SK-N-MC (cell line): ENCODE data around the gene AOPEP.
"Not testable (repeated sequence)": the region's sequence is repeated elsewhere in the genome, so short reads cannot be mapped to it uniquely, and the experiment has no call there.

ENCODE experiments used
- DNase-seq: peaks from one replicate; pipeline ENCODE4 v3.0.0-alpha.2; 2011; ENCODE audit warnings: low read depth, low spot score
- H3K27ac ChIP-seq: fragments of 200-600 bp; sonication (generic); 2 replicates; pipeline ENCODE4 v1.5.1; 2016; ENCODE audit warnings: mixed run types
- H3K36me3 ChIP-seq: fragments of 200-600 bp; sonication (generic); 2 replicates; pipeline ENCODE4 v1.6.1; 2017; ENCODE audit warnings: antibody characterized with exemption, low read length, mixed read lengths; ENCODE audit not compliant: insufficient read depth
- H3K4me3 ChIP-seq: fragments of 200-600 bp; sonication (generic); 2 replicates; pipeline ENCODE4 v1.5.1; 2016
- H3K9ac ChIP-seq: fragments of 200-600 bp; sonication (generic); 2 replicates; pipeline ENCODE4 v1.8.0; 2017; ENCODE audit warnings: mixed run types, mixed read lengths; ENCODE audit not compliant: insufficient read length
- H3K9me3 ChIP-seq: fragments of 200-600 bp; sonication (generic); 2 replicates; pipeline ENCODE4 v1.6.1; 2017; ENCODE audit warnings: low read depth, mild to moderate bottlenecking, antibody characterized with exemption, low read length, moderate library complexity, mixed read lengths
- EZH2 ChIP-seq: fragments of 200-600 bp; sonication (generic); IDR thresholded peaks from one replicate; pipeline ENCODE4 v1.6.1; 2017; ENCODE audit warnings: antibody characterized with exemption
- FOXP2 ChIP-seq: optimal IDR thresholded peaks from 2 replicates; pipeline ENCODE3; 2011; ENCODE audit warnings: mild to moderate bottlenecking, moderate library complexity; ENCODE audit not compliant: insufficient read depth; ENCODE audit errors: extremely low read length, control extremely low read depth
- POLR2AphosphoS5 ChIP-seq: IDR thresholded peaks from 2 replicates; pipeline ENCODE4 v1.6.1; 2012; ENCODE audit warnings: mild to moderate bottlenecking, low read depth, low read length, borderline replicate concordance

The AOPEP gene

DNA sequence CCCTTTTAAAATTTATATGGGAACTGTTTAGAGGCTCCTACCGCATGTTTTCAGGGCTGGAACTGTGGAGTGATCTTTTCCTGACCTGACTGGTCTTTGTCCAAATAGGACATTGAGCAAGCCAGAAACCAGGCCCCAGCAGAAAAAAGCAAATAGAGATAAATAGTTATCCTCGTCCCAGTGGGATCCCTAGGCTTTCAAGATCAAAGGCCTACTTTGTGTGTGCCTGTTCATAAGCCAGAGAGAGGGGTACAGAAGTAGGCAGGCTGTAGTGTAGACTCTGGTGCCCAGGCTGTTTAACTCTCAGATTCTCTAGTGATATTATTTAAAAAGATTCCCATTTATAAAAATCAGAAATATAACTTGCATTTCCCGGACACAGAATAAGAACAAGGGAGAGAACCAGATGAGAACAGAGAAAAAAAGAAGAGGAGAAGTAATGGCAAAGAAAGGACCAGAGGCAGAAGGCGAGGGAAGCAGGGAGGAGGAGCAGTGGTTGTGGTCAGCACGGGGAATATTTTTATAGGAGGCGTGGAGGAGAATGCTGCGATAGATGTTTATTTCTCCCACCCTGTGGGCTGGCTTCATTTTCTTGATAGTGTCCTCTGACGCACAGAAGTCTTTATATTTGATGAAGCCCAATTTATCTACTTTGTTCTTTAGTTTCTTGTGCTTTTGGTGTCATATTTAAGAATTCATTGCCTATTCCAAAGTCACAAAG lies 101.2 kb downstream of the AOPEP start:
- no peaks in the 10 kb centered on the region for H3K9me3 ChIP-seq
- DNase-seq = no peak
- no peak overlapping the region for H3K4me3 ChIP-seq
- no peaks in the 10 kb centered on the region for H3K36me3 ChIP-seq
- no peak overlapping the region for H3K9ac ChIP-seq
- H3K27ac ChIP-seq = no peak overlapping the region
- TF ChIP-seq POLR2AphosphoS5 (no peak), FOXP2 (no peak)

DNA sequence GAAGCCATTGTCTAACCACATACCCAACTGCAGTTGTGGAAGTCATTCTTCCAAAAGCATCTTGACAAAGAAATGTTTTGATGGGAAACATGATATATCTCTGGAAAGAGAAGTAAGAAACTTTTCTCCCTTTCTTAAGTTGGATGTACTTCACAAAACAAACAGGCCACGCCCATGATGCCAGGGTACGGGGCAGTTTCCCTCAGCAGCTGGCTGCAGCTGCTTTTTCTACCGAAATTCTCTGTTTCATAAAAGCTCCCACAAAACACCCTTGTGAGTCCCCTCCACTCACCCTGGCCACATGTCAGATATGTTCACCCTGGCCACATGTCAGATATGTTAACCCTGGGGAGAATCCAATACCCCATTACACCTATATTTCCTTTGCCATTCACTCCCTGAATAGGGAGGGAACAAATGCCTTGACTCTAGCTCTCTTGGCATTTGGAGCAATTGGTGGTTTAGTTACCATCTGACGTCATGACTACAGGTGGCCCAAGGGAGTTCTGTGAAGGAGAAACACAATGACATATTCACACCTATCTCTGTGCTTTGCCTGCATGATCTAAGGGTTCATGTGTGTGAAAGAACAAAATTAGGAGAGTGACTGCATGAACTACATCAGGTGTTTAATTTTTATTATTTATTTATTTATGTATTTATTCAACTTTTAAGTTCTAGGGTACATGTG lies 103.0 kb downstream of the AOPEP start:
- no peak for DNase-seq

DNA sequence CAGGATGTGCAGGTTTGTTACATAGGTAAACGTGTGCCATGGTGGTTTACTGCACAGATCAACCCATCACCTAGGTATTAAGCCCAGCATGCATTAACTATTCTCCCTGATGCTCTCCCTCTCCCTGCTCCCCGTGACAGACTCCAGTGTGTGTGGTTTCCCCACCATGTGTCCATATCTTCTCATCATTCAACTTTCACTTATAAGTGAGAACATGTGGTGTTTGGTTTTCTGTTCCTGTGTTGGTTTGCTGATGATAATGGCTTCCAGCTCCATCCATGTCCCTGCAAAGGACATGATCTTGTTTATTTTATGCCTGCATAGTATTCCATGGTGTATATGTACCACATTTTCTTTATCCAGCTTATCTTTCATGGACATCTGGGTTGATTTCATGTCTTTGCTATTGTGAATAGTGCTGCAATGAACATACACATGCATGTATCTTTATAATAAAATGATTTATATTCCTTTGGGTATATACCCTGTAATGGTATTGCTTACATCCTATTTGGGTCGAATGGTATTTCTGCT lies 103.6 kb downstream of the AOPEP start:
- DNase-seq, H3K27ac ChIP-seq, H3K36me3 ChIP-seq, H3K9ac ChIP-seq, H3K4me3 ChIP-seq, H3K9me3 ChIP-seq: not testable (repeated sequence)

More for the DNA sequence above, 103.0 kb downstream of the AOPEP start:
- Histone ChIP-seq H3K4me3 (no peak overlapping the region), H3K9ac (no peak overlapping the region), H3K9me3 (no peaks in the 10 kb centered on the region), H3K36me3 (no peaks in the 10 kb centered on the region), H3K27ac (no peak overlapping the region)
- no peak for TF ChIP-seq POLR2AphosphoS5
- no peak for TF ChIP-seq FOXP2
- no peak for TF ChIP-seq EZH2

DNA sequence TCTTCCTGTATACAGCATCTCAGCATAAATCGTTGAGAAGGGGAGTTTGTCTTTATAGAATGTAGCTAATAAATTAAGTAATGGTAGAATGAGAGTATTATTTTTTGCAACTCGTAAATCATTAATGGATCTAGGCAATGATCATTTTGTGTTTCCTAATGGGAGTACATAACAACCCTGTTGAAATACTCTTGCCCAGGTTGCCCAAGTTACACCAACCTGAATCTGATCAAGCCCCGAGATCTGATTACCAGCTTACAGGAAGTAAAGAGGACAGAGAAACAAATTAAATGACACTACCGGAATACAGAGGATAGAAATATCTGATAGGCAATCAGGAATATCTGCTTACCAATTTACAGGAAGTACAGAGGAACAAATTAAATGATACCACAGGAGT lies 107.3 kb downstream of the AOPEP start:
- Histone ChIP-seq H3K9ac (no peak overlapping the region), H3K36me3 (no peaks in the 10 kb centered on the region), H3K27ac (no peak overlapping the region), H3K4me3 (no peak overlapping the region), H3K9me3 (no peaks in the 10 kb centered on the region; the same call in 1 of the 2 replicates)
- no peak for DNase-seq
- no peak for TF ChIP-seq EZH2
- no peak for TF ChIP-seq FOXP2
- TF ChIP-seq POLR2AphosphoS5 = no peak

DNA sequence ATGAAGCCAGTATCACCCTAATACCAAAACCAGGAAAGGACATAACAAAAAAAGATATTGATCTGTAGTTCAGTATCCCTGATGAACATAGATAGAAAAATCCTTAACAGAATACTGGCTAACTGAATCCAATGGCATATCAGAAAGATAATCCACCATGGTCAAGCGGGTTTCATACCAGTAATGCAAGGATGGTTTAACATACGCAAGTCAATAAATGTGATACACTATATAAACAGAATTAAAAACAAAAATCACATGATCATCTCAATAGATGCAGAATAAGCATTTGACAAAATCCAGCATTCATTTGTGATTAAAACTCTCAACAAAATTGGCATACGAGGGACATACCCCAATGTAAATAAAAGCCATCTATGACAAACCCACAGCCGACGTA lies 110.9 kb downstream of the AOPEP start:
- TF ChIP-seq EZH2 (no peak), FOXP2 (no peak), POLR2AphosphoS5 (no peak)
- H3K9ac ChIP-seq = no peak overlapping the region

DNA sequence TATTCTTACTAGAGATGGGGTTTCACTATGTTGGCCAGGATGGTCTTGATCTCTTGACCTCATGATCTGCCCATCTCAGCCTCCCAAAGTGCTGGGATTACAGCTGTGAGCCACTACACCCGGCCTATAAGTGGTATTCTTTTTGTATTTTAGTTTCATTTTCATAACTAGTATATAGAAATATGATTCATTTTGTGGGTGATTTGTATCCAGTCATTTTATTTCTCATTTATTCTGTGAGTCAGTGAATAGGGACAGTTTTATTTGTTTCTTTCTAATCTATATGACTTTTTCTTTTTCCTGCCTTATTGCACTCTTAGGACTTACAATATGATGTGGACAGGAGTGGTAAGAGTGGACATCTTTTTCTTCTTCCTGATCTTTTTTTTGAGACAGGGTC lies 112.9 kb downstream of the AOPEP start:
- DNase-seq = no peak
- no peak overlapping the region for H3K4me3 ChIP-seq
- no peak overlapping the region for H3K27ac ChIP-seq
- no peaks in the 10 kb centered on the region; the same call in 1 of the 2 replicates for H3K9me3 ChIP-seq
- no peak overlapping the region for H3K9ac ChIP-seq
- no peak for TF ChIP-seq EZH2
- no peaks in the 10 kb centered on the region for H3K36me3 ChIP-seq

More for the DNA sequence above, 110.9 kb downstream of the AOPEP start:
- H3K36me3 ChIP-seq = no peaks in the 10 kb centered on the region
- no peaks in the 10 kb centered on the region; the same call in 1 of the 2 replicates for H3K9me3 ChIP-seq
- DNase-seq = no peak
- H3K27ac ChIP-seq = no peak overlapping the region
- H3K4me3 ChIP-seq = no peak overlapping the region

DNA sequence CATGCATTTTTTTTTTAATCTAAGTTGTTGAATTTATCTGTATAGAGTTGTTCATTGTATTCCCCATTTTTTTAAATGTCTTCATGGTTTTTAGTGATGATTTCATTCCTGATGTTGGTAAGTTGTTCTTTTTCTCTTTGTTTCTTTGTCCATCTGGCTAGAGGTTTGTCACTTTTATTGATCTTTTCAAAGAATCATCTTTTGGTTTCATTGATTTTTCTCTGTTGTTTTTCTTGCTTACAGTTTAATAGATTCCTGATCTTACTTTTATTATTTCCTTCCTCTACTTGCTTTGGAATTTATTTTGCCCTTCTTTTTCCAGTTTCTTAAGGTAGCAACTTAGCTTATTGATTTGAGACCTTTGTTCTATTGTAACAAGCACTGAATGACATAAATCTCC lies 114.2 kb downstream of the AOPEP start:
- Histone ChIP-seq H3K27ac (no peak overlapping the region), H3K9me3 (no peaks in the 10 kb centered on the region; the same call in 1 of the 2 replicates), H3K4me3 (no peak overlapping the region), H3K9ac (no peak overlapping the region), H3K36me3 (no peaks in the 10 kb centered on the region)
- TF ChIP-seq FOXP2 (no peak), POLR2AphosphoS5 (no peak), EZH2 (no peak)
- DNase-seq = no peak

DNA sequence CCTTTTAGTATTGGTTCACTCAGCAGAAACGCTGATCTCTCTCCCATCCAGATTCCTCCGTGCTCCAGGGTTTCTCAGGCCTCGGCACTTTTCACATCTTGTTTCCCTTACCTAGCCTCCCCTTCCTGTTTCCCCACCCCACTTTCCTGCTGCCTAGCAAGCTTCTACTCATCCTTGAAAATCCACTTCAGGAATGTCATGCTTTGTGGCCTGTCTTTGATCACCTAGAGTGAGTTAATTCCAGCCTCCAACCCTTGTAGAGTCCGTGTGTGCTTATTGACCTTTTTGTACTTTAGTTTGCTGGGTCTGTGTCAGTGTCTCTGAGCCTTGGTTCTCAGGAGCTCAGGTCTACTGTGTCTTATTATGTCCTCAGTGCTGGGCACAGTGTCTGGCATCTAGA lies 116.6 kb downstream of the AOPEP start:
- TF ChIP-seq FOXP2 = no peak
- TF ChIP-seq POLR2AphosphoS5 = no peak
- TF ChIP-seq EZH2 = no peak
- Histone ChIP-seq H3K9ac (no peak overlapping the region), H3K9me3 (no peaks in the 10 kb centered on the region), H3K4me3 (no peak overlapping the region), H3K27ac (no peak overlapping the region), H3K36me3 (no peaks in the 10 kb centered on the region)
- no peak for DNase-seq

DNA sequence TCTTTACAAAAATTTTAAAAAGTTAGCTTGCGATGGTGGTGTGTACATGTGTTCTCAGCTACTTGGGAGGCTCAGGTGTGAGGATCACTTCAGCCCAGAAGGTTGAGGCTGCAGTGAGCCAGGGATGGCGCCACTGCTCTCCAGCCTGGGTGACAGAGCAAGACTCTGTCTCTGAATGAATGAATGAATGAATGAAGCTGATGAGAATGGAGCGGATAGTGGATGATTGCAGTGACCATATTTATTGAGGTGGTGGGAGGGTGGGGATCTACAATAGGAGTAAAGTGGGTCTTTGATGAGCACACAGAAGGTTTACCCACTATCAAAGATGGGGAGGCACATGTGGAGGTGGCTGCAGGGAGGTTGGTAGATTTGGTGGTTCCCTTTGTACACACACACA lies 120.2 kb downstream of the AOPEP start:
- Histone ChIP-seq H3K9ac (no peak overlapping the region), H3K27ac (no peak overlapping the region), H3K9me3 (no peaks in the 10 kb centered on the region), H3K4me3 (no peak overlapping the region), H3K36me3 (no peaks in the 10 kb centered on the region)
- TF ChIP-seq EZH2 (no peak), POLR2AphosphoS5 (no peak), FOXP2 (no peak)
- DNase-seq = no peak
